H1 (cell line): ENCODE data around the gene F2.

Experiments
- CTCF ChIP-seq, 3 experiments: IDR thresholded peaks; 1 replicate in 2 of 3; 2 replicates in 1 of 3; pipeline versions ENCODE4 v1.5.1 to v1.6.1; 2011; ENCODE audit warnings: low read length in 3 of 3, mild to moderate bottlenecking in 3 of 3, inconsistent platforms in 2 of 3, low read depth in 1 of 3, moderate library complexity in 1 of 3; ENCODE audit not compliant: insufficient read depth in 1 of 3; ENCODE audit errors: control extremely low read depth in 1 of 3
- JUND ChIP-seq: IDR thresholded peaks from 2 replicates; pipeline ENCODE4 v1.6.1; 2011; ENCODE audit warnings: mild to moderate bottlenecking, improper control_type of control experiment, low read length
- POLR2A ChIP-seq, 2 experiments: IDR thresholded peaks; 1 replicate in 1 of 2; 2 replicates in 1 of 2; pipeline ENCODE4 v1.6.1; 2011; ENCODE audit warnings: low read depth in 2 of 2, low read length in 2 of 2, mild to moderate bottlenecking in 2 of 2; ENCODE audit errors: control extremely low read depth in 1 of 2
- POLR2AphosphoS5 ChIP-seq: IDR thresholded peaks from 2 replicates; pipeline ENCODE4 v1.6.1; 2011; ENCODE audit warnings: low read depth, low read length
- SUZ12 ChIP-seq: fragments of 200-600 bp; sonication (generic); IDR thresholded peaks from 2 replicates; pipeline ENCODE4 v1.6.1; 2012; ENCODE audit warnings: mild to moderate bottlenecking, inconsistent platforms, low read length, moderate library complexity, mixed read lengths
- TBP ChIP-seq: IDR thresholded peaks from 2 replicates; pipeline ENCODE4 v1.6.1; 2011; ENCODE audit warnings: low read depth, low read length, improper control_type of control experiment
- TF ChIP-seq, protein P1 (sequence below): IDR thresholded peaks from 2 replicates; pipeline ENCODE4 v1.6.1; 2012; ENCODE audit warnings: inconsistent platforms

GRCh38 chr11:46745328-46745727, 26.3 kb downstream of the F2 start:
- TF ChIP-seq, protein P1, sequence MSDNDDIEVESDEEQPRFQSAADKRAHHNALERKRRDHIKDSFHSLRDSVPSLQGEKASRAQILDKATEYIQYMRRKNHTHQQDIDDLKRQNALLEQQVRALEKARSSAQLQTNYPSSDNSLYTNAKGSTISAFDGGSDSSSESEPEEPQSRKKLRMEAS: no peak
- TF ChIP-seq CTCF (IDR thresholded peaks at IDR 0.05; ENCODE audit: control extremely low read depth in 1 of 3, insufficient read depth in 1 of 3, low read depth in 1 of 3, low read length in 3 of 3) (no peak), POLR2A (IDR thresholded peaks at IDR 0.05; ENCODE audit: control extremely low read depth in 1 of 2, low read depth in 2 of 2, low read length in 2 of 2) (no peak), SUZ12 (no peak), JUND (no peak), POLR2AphosphoS5 (no peak), TBP (no peak)
